ENCODE measurements around the gene ABI1. TPM values are rescaled to one million over a fixed set of nuclear protein-coding genes. Genes with fewer than 3 reads are reported as not detected.

ABI1 gene
- total RNA-seq (ENCODE audit: low replicate concordance): 19.8 and 21.7 TPM in 2 replicates

DNA sequence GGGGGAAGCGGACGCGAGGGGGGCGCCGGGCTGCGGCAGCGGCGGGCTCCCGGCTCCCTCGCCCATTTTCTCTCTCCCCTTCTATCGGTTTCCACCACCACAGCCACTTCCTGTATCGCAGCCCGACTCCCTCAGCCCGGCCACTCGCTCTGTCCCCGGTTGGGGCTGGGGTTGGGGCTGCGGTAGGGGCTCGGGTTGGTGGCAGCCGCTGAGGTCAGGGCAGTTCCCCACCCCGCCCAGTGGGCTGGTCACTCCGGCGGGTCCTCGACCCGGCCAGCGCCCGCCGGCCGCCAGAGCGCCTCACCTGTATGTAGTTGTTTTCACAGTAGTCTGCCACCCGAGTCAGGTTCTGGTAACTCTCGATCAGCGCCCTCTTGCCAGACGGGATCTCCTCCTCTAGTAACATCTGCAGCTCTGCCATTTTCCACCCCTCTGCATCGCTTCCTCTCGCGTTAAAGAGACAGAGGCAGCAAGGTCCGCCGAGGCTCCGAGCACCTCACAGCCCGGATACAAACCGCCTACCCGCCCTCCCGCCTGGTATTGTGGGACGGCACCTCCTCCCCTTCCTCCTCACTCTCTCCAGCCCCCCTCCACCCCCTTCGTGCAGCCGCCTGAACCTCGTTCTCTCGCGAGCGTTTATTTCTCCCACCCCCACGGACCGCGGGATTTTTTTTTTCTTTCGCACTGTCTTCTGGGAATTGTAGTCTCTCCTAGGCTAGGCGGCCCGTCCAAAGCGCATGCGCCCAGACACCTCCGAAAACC, at the start of gene ABI1:
ABI1 (minus strand) TSS at position 516 of the 762 bp plus-strand sequence; CDS start at position 421, 95 bp downstream.

DNA sequence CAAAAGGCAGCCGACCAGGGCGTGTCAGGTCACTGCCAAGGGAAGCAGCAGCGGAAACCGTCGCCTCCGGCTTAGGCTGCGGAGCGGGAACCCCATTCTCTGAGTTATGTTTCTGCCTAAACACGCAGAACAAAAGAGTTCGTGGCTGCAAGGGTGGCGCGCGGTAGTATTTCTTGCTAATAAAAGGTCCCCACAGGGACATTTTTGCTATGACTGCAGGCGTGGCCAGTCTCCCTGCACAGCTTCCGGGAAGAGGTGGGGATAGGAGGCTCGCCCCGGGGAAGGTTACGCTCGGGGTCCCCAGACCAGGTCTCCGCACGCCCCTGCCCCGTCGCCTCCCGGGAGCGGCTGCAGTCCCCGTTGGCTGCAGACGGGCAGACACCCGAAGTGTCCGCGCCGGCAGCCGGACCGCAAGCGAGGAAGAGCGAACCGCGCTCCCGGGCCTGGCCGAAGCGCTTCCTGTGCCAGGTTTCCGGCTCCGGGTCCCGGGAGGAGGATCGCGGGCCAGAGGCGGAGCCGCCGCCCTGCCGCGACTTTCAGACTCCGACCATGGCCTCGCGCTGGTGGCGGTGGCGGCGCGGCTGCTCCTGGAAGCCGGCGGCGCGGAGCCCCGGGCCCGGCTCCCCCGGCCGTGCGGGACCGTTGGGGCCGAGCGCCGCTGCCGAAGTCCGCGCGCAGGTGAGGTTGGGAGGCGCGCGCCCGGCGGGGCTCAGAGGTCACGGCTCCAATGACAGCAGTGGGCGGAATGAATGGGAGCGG, 163.4 kb downstream of the ABI1 start, which contains the start of gene PDSS1:
PDSS1 (plus strand) TSS at position 539 of the 759 bp plus-strand sequence; CDS start at position 550, 11 bp downstream.

Other genes with a start within 250 kb of the ABI1 start
- gene PDSS1, start 163.3 kb downstream of the ABI1 start, total RNA-seq (ENCODE audit: low replicate concordance): 4.0 and 4.7 TPM in 2 replicates
- gene ANKRD26, start 239.5 kb upstream of the ABI1 start, total RNA-seq (ENCODE audit: low replicate concordance): 6.3 and 7.0 TPM in 2 replicates

All from smooth muscle cell of the coronary artery (primary cell).